ENCODE measurements around the gene SLC27A4.

Gene SLC27A4

DNA sequence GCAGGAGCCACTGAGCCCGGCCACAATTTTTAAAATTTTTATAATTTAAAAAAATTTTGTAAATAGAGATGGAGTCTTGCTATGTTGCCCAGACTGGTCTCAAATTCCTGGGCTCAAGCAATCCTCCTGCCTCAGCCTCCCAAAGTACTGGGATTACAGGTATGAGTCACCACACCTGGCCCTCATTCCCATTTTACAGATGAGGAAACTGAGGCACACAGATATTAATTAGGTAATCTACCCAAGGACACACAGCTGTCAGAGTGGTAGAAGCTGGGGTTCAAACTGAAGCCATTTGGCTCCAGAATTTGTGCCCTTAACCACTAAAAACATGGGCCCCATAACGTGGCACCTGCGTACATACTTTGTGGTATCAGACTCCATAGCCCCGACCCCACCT, 25.6 kb upstream of the SLC27A4 start:
- DNase-seq (ENCODE audit: low read depth in 1 of 2, low spot score in 1 of 2), result no peak
- in situ Hi-C loops (cut with HindIII; ENCODE audit: low pct_unique_long_range_greater_than_20kb, low sequenced_read_pairs), result no loop called here

DNA sequence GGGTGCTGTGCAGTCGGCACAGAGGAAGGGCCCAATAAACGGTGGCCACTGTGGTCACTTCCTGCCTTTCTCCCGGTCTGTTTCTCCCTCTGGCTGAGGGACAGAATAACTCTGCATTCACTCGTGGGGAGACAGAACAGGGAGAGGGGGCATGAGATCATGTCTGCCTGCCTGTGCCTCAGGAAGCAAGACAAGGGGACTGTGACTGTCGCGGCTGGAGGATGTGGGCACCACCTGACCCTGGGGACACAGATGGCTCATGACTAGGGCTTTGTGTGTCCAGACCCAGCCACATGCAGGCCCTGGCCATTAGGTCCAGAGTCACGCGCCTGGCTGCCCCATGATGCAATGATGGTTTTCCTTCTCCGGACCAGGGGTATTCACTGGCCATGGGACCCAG, 23.9 kb upstream of the SLC27A4 start:
- in situ Hi-C loops (cut with HindIII; ENCODE audit: low pct_unique_long_range_greater_than_20kb, low sequenced_read_pairs), result no loop called here
- DNase-seq (ENCODE audit: low read depth in 1 of 2, low spot score in 1 of 2), result no peak
- no peak for TF ChIP-seq JUND (IDR thresholded peaks at IDR 0.05; ENCODE audit: low read depth)

More for the DNA sequence above, 25.6 kb upstream of the SLC27A4 start:
- no peak for TF ChIP-seq JUND (IDR thresholded peaks at IDR 0.05; ENCODE audit: low read depth)

DNA sequence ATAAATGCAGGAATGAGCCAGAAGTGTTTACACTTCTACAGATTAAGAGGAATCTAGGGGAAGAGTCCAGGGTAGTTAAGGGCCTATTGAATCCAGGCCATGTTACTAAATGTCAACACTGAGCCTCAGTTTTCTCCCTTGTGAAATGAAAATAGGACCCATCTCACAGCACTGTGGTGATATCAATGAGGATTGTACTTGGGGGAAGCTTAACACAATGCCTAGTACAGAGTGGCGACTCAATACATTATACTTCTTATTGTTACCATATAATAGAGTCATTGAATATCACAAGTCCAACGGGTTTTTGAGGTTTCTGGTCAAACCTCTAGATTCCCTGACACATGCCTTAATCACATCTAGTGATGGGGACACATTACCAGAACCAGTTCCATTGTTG, 22.7 kb upstream of the SLC27A4 start:
- TF ChIP-seq JUND (IDR thresholded peaks at IDR 0.05; ENCODE audit: low read depth), result no peak
- in situ Hi-C loops (cut with HindIII; ENCODE audit: low pct_unique_long_range_greater_than_20kb, low sequenced_read_pairs), result no loop called here
- DNase-seq (ENCODE audit: low read depth in 1 of 2, low spot score in 1 of 2), result no peak

DNA sequence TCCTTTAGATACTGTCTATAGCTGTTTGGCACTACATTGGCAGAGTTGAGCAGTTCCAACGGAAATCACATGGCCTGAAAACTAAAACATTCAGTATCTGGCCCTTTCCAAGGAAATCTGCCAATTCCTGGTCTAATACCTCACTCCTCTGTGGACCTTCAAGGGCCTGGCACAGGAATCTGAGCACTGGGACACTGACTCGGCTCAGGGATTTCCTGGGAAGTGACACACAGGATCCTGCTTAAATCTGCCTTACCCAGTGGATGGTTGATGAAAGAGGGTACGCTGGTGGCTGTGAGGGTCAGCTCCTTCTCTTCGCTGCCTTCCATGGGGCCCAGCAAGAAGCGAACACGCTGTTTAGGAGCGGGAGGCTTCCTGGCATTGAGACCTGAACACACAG, 19.0 kb upstream of the SLC27A4 start:
- in situ Hi-C loops (cut with HindIII; ENCODE audit: low pct_unique_long_range_greater_than_20kb, low sequenced_read_pairs), result no loop called here
- no peak for TF ChIP-seq JUND (IDR thresholded peaks at IDR 0.05; ENCODE audit: low read depth)

DNA sequence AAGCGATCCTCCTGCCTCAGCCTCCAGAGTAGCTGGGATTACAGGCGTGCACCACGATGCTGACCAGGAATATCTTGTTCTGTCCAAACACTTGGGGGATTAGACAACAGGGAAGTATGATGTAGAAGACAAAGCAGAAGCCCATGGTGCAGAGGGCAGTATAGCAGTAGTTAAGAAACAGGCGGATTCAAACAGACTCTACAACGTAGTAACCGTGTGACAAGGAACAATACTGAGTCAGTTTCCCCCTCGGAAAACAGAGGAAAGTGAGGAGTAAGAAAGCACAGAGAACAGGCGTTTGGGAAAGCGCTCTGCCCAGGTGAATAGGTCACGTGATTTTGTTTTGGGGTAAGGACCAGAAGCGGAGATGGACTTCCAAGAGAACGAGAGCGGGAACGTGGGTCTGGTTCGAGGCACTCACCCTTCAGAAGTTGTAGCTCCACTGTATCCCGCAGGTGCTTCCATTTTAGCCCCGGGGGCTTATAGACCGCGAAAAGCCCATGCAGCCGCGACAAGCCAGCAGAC, 18.4 kb upstream of the SLC27A4 start:
- no peak for DNase-seq (ENCODE audit: low read depth in 1 of 2, low spot score in 1 of 2)
- TF ChIP-seq JUND (IDR thresholded peaks at IDR 0.05; ENCODE audit: low read depth), result no peak
- in situ Hi-C loops (cut with HindIII; ENCODE audit: low pct_unique_long_range_greater_than_20kb, low sequenced_read_pairs), result no loop called here

More for the DNA sequence above, 19.0 kb upstream of the SLC27A4 start:
- DNase-seq (ENCODE audit: low read depth in 1 of 2, low spot score in 1 of 2), result no peak

DNA sequence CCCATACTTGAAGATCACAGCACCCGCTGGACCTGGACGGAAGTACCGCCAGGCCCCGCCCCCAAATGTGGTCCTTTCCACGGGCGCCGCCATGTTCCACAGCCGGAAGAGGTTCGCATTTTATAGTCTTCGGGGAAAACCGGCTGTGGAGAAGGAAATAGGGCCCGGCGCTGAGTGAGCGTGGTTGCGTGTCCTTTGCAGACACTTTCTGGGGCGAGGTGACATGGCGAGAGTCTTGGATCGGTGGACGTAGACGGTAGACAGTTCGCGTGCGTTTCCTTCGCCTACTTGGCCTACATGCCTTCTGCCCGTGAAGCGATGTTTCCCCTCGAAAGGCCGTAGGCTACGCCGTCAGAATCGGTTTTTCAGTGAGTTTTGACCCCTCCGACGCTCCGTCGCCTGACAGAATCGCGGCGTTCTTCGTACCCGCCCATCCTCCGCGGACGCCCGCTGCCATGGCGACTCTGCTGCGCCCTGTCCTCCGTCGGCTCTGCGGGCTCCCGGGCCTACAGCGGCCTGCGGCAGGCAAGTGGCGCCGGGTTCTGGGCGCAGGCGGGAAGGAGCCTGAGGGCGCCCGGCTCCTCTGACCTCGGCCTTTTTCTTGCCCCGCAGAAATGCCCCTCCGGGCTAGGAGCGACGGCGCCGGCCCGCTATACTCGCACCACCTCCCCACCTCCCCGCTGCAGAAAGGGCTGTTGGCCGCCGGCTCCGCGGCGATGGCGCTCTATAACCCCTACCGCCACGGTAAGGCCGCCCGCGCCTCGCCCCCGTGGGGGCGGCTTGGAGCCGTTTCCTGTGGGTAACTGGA, 17.7 kb upstream of the SLC27A4 start, which contains the start of the genes COQ4 and TRUB2:
Gene COQ4 (plus strand): TSS at position 436 of the 808 bp plus-strand sequence. CDS start 20 bp downstream, at position 456.
Gene TRUB2 (minus strand): TSS at position 44 of the 808 bp plus-strand sequence. CDS start 39 bp downstream, at position 5.
- no peak for TF ChIP-seq JUND (IDR thresholded peaks at IDR 0.05; ENCODE audit: low read depth)
- in situ Hi-C loops (cut with HindIII; ENCODE audit: low pct_unique_long_range_greater_than_20kb, low sequenced_read_pairs), result no loop called here
- peak; percentile 96 to 97 for DNase-seq (ENCODE audit: low read depth in 1 of 2, low spot score in 1 of 2)

DNA sequence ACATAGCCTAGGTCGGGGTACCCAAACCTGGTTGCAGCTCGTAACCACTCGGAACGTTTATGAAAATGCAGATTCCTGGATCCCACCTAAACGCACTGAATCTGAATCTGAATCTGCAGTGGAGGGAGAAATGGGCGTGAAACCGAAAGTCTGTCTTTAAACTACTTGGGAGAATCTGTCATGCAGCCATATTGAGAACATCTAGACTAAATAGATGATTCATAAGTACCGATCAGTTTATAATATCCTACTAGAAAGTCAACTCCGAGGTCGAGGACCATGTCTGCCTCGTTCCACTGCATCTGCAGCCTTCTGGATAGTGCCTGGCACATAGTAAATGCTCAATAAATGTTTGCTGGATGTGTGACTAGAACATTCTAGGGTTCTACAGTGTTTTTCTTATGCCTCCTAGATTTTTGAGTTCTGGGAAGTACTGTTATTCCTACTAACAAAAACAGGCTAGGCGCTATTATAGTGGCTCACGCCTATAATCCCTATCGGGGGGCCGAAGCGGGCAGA, 17.1 kb upstream of the SLC27A4 start:
- no peak for TF ChIP-seq JUND (IDR thresholded peaks at IDR 0.05; ENCODE audit: low read depth)
- no peak for DNase-seq (ENCODE audit: low read depth in 1 of 2, low spot score in 1 of 2)
- in situ Hi-C loops (cut with HindIII; ENCODE audit: low pct_unique_long_range_greater_than_20kb, low sequenced_read_pairs), result no loop called here

DNA sequence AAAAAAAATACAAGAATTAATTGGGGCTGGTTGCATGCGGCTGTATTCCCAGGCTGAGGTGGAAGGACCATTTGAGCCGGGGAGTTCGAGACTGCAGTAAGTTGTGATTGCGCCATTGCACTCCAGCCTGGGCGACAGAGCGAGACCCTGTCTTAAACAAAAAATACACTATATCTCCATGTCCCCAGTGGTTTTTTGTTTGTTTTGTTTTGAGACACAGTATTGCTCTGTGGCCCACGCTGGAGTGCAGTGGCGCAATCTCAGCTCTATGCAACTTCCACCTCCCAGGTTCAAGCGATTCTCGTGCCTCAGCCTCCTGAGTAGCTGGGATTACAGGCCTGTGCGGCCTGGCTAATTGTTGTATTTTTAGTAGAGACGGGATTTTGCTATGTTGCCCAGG, 16.5 kb upstream of the SLC27A4 start:
- TF ChIP-seq JUND (IDR thresholded peaks at IDR 0.05; ENCODE audit: low read depth), result no peak
- in situ Hi-C loops (cut with HindIII; ENCODE audit: low pct_unique_long_range_greater_than_20kb, low sequenced_read_pairs), result no loop called here
- DNase-seq (ENCODE audit: low read depth in 1 of 2, low spot score in 1 of 2), result no peak

DNA sequence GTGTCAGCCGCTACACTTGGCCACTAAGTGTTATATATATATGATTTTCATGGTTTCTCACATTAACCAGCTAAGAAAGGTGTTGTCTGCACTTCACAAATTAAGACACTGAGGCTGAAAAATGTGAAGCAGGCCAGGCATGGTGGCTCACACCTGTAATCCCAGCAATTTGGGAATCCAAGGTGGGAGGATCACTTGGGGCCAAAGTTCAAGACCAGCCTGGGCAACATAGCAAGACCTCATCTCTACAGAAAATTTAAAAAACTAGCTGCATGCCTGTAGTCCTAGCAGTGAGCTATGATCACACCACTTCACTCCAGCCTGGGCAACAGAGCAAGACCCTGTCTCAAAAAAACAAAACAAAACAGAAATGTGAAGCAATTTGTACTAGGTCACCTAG, 15.9 kb upstream of the SLC27A4 start:
- in situ Hi-C loops (cut with HindIII; ENCODE audit: low pct_unique_long_range_greater_than_20kb, low sequenced_read_pairs), result no loop called here
- TF ChIP-seq JUND (IDR thresholded peaks at IDR 0.05; ENCODE audit: low read depth), result no peak
- DNase-seq (ENCODE audit: low read depth in 1 of 2, low spot score in 1 of 2), result no peak

DNA sequence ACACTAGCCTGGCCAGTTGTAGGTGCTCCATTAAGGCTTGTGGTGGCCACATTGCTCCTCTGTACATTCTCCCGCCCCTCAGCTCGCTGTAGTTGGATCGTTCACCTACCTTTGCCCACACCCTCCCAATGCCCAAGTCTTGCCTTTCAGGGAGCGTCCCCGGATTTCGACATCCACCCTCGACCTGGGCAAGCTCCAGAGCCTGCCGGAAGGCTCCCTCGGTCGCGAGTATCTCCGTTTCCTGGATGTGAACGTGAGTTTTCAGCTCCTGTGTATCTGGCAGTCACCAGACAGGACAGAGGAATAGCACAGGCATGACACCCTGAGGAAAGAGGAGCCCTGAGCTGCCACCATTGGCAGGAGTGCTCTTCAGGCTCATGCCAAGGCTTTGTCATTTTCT, 14.7 kb upstream of the SLC27A4 start:
- no peak for TF ChIP-seq JUND (IDR thresholded peaks at IDR 0.05; ENCODE audit: low read depth)

DNA sequence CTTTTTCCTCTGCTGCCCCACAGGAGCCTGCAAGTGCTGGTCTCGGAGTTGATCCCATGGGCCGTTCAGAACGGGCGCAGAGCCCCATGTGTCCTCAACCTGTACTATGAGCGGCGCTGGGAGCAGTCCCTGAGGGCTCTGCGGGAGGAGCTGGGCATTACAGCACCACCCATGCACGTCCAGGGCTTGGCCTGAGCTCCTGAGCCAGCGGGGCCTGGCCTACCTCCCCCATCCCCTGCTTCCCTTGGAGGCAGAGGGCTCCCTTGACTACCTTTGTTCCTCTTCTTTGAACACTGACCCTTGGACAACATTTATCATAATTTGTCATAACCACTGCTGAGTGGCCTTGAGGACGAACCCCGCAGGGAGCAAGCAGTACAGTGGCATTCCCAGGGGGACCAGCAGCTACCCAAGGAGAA, 6.9 kb upstream of the SLC27A4 start:
- DNase-seq (ENCODE audit: low read depth in 1 of 2, low spot score in 1 of 2), result no peak
- TF ChIP-seq JUND (IDR thresholded peaks at IDR 0.05; ENCODE audit: low read depth), result no peak
- in situ Hi-C loops (cut with HindIII; ENCODE audit: low pct_unique_long_range_greater_than_20kb, low sequenced_read_pairs), result no loop called here

More for the DNA sequence above, 14.7 kb upstream of the SLC27A4 start:
- DNase-seq (ENCODE audit: low read depth in 1 of 2, low spot score in 1 of 2), result no peak
- in situ Hi-C loops (cut with HindIII; ENCODE audit: low pct_unique_long_range_greater_than_20kb, low sequenced_read_pairs), result no loop called here

DNA sequence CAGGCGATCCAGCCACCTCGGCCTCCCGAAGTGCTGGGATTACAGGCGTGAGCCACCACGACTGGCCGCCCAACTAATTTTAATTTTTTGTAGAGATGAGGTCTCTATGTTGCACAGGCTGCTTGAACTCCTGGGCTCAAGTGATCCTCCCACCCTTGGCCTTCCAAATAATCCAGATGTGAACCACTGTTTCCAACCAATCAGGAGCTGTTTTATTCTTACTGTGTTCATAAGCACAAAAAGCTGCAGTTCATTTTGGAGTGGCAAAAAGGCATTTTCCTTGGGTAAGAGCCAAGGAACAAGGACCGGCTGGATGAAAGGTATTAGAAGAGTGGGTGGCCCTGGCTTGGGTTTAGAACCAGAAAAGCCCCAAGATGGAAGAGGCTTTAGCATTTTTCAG, 5.2 kb upstream of the SLC27A4 start:
- no peak for TF ChIP-seq JUND (IDR thresholded peaks at IDR 0.05; ENCODE audit: low read depth)
- in situ Hi-C loops (cut with HindIII; ENCODE audit: low pct_unique_long_range_greater_than_20kb, low sequenced_read_pairs), result no loop called here
- DNase-seq (ENCODE audit: low read depth in 1 of 2, low spot score in 1 of 2), result no peak

DNA sequence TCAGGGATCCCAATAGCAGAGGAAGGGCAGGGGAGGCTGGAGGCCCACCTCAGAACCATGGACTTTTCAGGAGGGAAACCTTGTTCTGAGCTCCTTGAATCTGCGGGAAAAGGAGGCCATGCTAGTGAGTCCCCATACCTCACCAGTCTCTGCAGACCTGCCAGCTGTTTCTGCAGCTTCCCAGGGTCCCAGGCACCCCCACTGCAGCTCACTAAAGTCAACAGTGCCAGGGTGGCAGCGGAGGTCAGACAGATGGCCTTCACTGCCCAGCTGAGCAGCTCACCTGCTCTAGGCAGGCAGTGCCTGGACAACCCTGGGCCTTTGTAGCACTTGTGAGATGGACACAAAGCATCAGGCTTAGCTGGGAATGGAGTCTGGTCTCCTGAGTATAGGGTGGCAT, 4.4 kb upstream of the SLC27A4 start:
- no peak for TF ChIP-seq JUND (IDR thresholded peaks at IDR 0.05; ENCODE audit: low read depth)
- in situ Hi-C loops (cut with HindIII; ENCODE audit: low pct_unique_long_range_greater_than_20kb, low sequenced_read_pairs), result no loop called here
- DNase-seq (ENCODE audit: low read depth in 1 of 2, low spot score in 1 of 2), result no peak

Measured in T47D (cell line).